Fibroblast of lung (primary cell): ENCODE data around the gene RNF220. TPM values are rescaled to one million over a fixed set of nuclear protein-coding genes. Genes with fewer than 3 reads are reported as not detected.

Experiments
- DNase-seq, 2 donors: peaks; one replicate each; pipeline versions ENCODE4 v3.0.0 to v3.0.0-alpha.2; 2010; ENCODE audit warnings: low read depth in 2 of 2
- H2AFZ ChIP-seq: 2 replicates; pipeline ENCODE4 v1.5.1; 2012; ENCODE audit warnings: low read length, control low read depth, inconsistent platforms
- H3K27ac ChIP-seq: 2 replicates; pipeline ENCODE4 v1.5.1; 2011; ENCODE audit warnings: low read length, control low read depth; ENCODE audit not compliant: insufficient read depth
- H3K27me3 ChIP-seq: 2 replicates; pipeline ENCODE4 v1.5.1; 2011; ENCODE audit warnings: mild to moderate bottlenecking, low read length; ENCODE audit not compliant: control insufficient read depth, insufficient read depth
- H3K36me3 ChIP-seq: 2 replicates; pipeline ENCODE4 v1.5.1; 2011; ENCODE audit warnings: low read length; ENCODE audit not compliant: control insufficient read depth, insufficient read depth
- H3K4me1 ChIP-seq: 2 replicates; pipeline ENCODE4 v1.5.1; 2011; ENCODE audit warnings: low read length; ENCODE audit not compliant: control insufficient read depth, insufficient read depth; ENCODE audit errors: extremely low read depth
- H3K4me2 ChIP-seq: 2 replicates; pipeline ENCODE4 v1.5.1; 2011; ENCODE audit warnings: low read length, control low read depth; ENCODE audit not compliant: insufficient read depth; ENCODE audit errors: extremely low read depth
- H3K4me3 ChIP-seq, 4 experiments: fragments of 200-600 bp in 1 of 4; sonication (generic) in 1 of 4; replicated peaks in 1 of 4; 2 replicates each; pipeline ENCODE4 v1.5.1; 2011 to 2016; ENCODE audit warnings: low read length in 4 of 4, low read depth in 3 of 4, mild to moderate bottlenecking in 3 of 4, control low read depth in 2 of 4, inconsistent platforms in 1 of 4, mixed read lengths in 1 of 4; ENCODE audit not compliant: insufficient read depth in 1 of 4; ENCODE audit errors: control extremely low read depth in 1 of 4
- H3K79me2 ChIP-seq: 2 replicates; pipeline ENCODE4 v1.5.1; 2012; ENCODE audit warnings: mild to moderate bottlenecking, low read length, inconsistent platforms; ENCODE audit not compliant: control insufficient read depth, insufficient read depth
- H3K9ac ChIP-seq: 2 replicates; pipeline ENCODE4 v1.5.1; 2011; ENCODE audit warnings: mild to moderate bottlenecking, low read length, control low read depth; ENCODE audit not compliant: insufficient read depth
- H3K9me3 ChIP-seq: 2 replicates; pipeline ENCODE4 v1.5.1; 2012; ENCODE audit warnings: low read depth, low read length; ENCODE audit not compliant: control insufficient read depth, insufficient read depth
- H4K20me1 ChIP-seq: 2 replicates; pipeline ENCODE4 v1.5.1; 2011; ENCODE audit warnings: low read length; ENCODE audit not compliant: control insufficient read depth, insufficient read depth; ENCODE audit errors: extremely low read depth
- CTCF ChIP-seq, 2 donors: IDR thresholded peaks in 1 of 2; conservative IDR thresholded peaks in 1 of 2; 1 replicate in 1 of 2; 2 replicates in 1 of 2; pipeline ENCODE4 v1.5.1; 2011 to 2012; ENCODE audit warnings: low read length in 2 of 2, control low read depth in 1 of 2, inconsistent platforms in 1 of 2, low read depth in 1 of 2, mild to moderate bottlenecking in 1 of 2
- EZH2 ChIP-seq: IDR thresholded peaks from 2 replicates; pipeline ENCODE4 v1.5.1; 2012; ENCODE audit warnings: low read length, control low read depth, mild to moderate bottlenecking; ENCODE audit errors: missing control alignments
- polyA minus RNA-seq: library from RNA; depleted of rRNA, polyadenylated mRNA; stranded (reverse); fragments of >200 nt; gene quantifications from 2 replicates; pipeline ENCODE4 v1.2.3, GENCODE V29; 2011; ENCODE audit warnings: low replicate concordance
- polyA plus RNA-seq, 2 donors: library from polyadenylated mRNA; depleted of rRNA in 1 of 2; stranded (reverse) in 1 of 2; unstranded in 1 of 2; fragments of >200 nt; gene quantifications; 2 replicates each; pipeline ENCODE4 v1.2.1, GENCODE V29; 2011 to 2012; ENCODE audit warnings: missing spikeins in 1 of 2
- total RNA-seq: library from RNA; depleted of rRNA; stranded (reverse); fragments of >200 nt; gene quantifications from 2 replicates; pipeline ENCODE4 v1.2.1, GENCODE V29; 2014

The RNF220 gene
- total RNA-seq = 52.0 and 63.4 TPM in 2 replicates
- 42.3 and 58.9 TPM in 2 replicates for polyA plus RNA-seq
- 47.7 and 62.1 TPM in 2 replicates for polyA plus RNA-seq (2012)
- polyA minus RNA-seq = 62.9 and 77.0 TPM in 2 replicates

- Histone ChIP-seq H3K79me2 (no peaks in the 10 kb centered on the region), H3K27ac (no peak within 1 kb of the TSS), H3K36me3 (no peaks in the 10 kb centered on the region), H3K27me3 (peaks cover 61% of the 10 kb centered on the region), H3K9ac (no peak within 1 kb of the TSS), H3K4me2 (peak within 1 kb of the TSS; percentile 59), H3K4me3 (peak within 1 kb of the TSS; percentile 6 to 49 (median 16)), H3K9me3 (no peaks in the 10 kb centered on the region), H2AFZ (no peak within 1 kb of the TSS), H3K4me1 (no peaks in the 10 kb centered on the region), H4K20me1 (no peaks in the 10 kb centered on the region)
- DNase-seq = peak; percentile 57 to 76
- TF ChIP-seq EZH2 (peak; percentile 95), CTCF (conservative IDR thresholded peaks at IDR 0.05 in 1 of 2, IDR thresholded peaks at IDR 0.05 in 1 of 2; ENCODE audit: low read depth in 1 of 2, low read length in 2 of 2) (no peak)
Observed at GRCh38 chr1:44405031-44405797, at the start of gene RNF220. TSS of gene RNF220 (plus strand) at chr1:44405255.

- Histone ChIP-seq H3K36me3 (no peaks in the 10 kb centered on the region), H3K27ac (no peak overlapping the region), H3K4me3 (peak overlapping the region in 3 of 4 experiments; percentile 17 to 85 (median 44)), H2AFZ (peak overlapping the region; percentile 88), H3K79me2 (peaks cover 5% of the 10 kb centered on the region), H3K9me3 (no peaks in the 10 kb centered on the region), H4K20me1 (no peaks in the 10 kb centered on the region), H3K4me2 (peak overlapping the region; percentile 68), H3K4me1 (no peaks in the 10 kb centered on the region), H3K9ac (no peak overlapping the region), H3K27me3 (no peaks in the 10 kb centered on the region)
- no peak for DNase-seq
- TF ChIP-seq EZH2 (no peak), CTCF (conservative IDR thresholded peaks at IDR 0.05 in 1 of 2, IDR thresholded peaks at IDR 0.05 in 1 of 2; ENCODE audit: low read depth in 1 of 2, low read length in 2 of 2) (no peak)
Observed at GRCh38 chr1:44355582-44356305, 49.3 kb upstream of the RNF220 start.

GRCh38 chr1:44357710-44358109 is 47.3 kb upstream of the RNF220 start:
- no peaks in the 10 kb centered on the region for H3K36me3 ChIP-seq
- H3K9ac ChIP-seq = no peak overlapping the region
- peaks cover 5% of the 10 kb centered on the region for H3K79me2 ChIP-seq
- H3K4me3 ChIP-seq = no peak overlapping the region
- H3K4me2 ChIP-seq = no peak overlapping the region
- H3K4me1 ChIP-seq = no peaks in the 10 kb centered on the region
- no peak overlapping the region for H2AFZ ChIP-seq
- H3K27ac ChIP-seq = no peak overlapping the region
- TF ChIP-seq CTCF (conservative IDR thresholded peaks at IDR 0.05 in 1 of 2, IDR thresholded peaks at IDR 0.05 in 1 of 2; ENCODE audit: low read depth in 1 of 2, low read length in 2 of 2) = no peak
- no peak for TF ChIP-seq EZH2
- H3K9me3 ChIP-seq = no peaks in the 10 kb centered on the region
- peaks cover 2% of the 10 kb centered on the region for H3K27me3 ChIP-seq
- no peaks in the 10 kb centered on the region for H4K20me1 ChIP-seq
- no peak for DNase-seq
